A673 (cell line): ENCODE results near the gene SLC31A1. TPM values are rescaled to one million over a fixed set of nuclear protein-coding genes. Genes with fewer than 3 reads are reported as not detected.

ENCODE experiments used
- BruUV-seq: library from RNA; stranded (reverse); fragments of 400-500 nt; replicated peaks from 2 replicates; lab custom pipeline; 2021; lab: Mats Ljungman, UMichigan
- CTCF ChIA-PET: fragments of 300-600 bp; sonication (Branson Sonifier 250); formaldehyde crosslinking; loops from one replicate; lab custom pipeline; 2022; ENCODE audit warnings: antibody characterized with exemption; lab: Charles Lee
- POLR2A ChIA-PET: fragments of 300-600 bp; sonication (Branson Sonifier 250); formaldehyde crosslinking; loops from one replicate; lab custom pipeline; 2022; ENCODE audit warnings: antibody characterized with exemption; ENCODE audit not compliant: low non-redundant PET; lab: Charles Lee
- DNase-seq: peaks from one replicate; pipeline ENCODE4 v3.0.0-alpha.2; 2015; ENCODE audit warnings: low spot score
- H3K27ac ChIP-seq: fragments of 200-600 bp; sonication (generic); 2 replicates; pipeline ENCODE4 v1.5.1; 2016; ENCODE audit warnings: mixed run types, low read depth, mild to moderate bottlenecking, mixed read lengths, antibody characterized with exemption, low read length; ENCODE audit not compliant: poor library complexity, severe bottlenecking
- H3K27me3 ChIP-seq: fragments of 200-600 bp; sonication (generic); replicated peaks from 2 replicates; pipeline ENCODE4 v1.6.1; 2017; ENCODE audit warnings: mixed run types, low read depth, mild to moderate bottlenecking, mixed read lengths, antibody characterized with exemption, low read length; ENCODE audit not compliant: insufficient read depth, poor library complexity
- H3K36me3 ChIP-seq: fragments of 200-600 bp; sonication (generic); 2 replicates; pipeline ENCODE4 v1.6.1; 2016; ENCODE audit warnings: mixed run types, mild to moderate bottlenecking, mixed read lengths, antibody characterized with exemption, low read length; ENCODE audit not compliant: insufficient read depth, poor library complexity, severe bottlenecking
- H3K4me1 ChIP-seq: fragments of 200-600 bp; sonication (generic); 2 replicates; pipeline ENCODE4 v1.6.1; 2017; ENCODE audit warnings: mixed run types, mild to moderate bottlenecking, mixed read lengths, antibody characterized with exemption, low read length; ENCODE audit not compliant: insufficient read depth, poor library complexity, severe bottlenecking
- H3K4me3 ChIP-seq: fragments of 200-600 bp; sonication (generic); 2 replicates; pipeline ENCODE4 v1.5.1; 2016; ENCODE audit warnings: low read depth, mixed run types, mild to moderate bottlenecking, mixed read lengths, low read length; ENCODE audit not compliant: poor library complexity, severe bottlenecking
- H3K9me3 ChIP-seq: fragments of 200-600 bp; sonication (generic); 2 replicates; pipeline ENCODE4 v1.6.1; 2016; ENCODE audit warnings: mixed run types, low read depth, mild to moderate bottlenecking, mixed read lengths, antibody characterized with exemption, low read length; ENCODE audit not compliant: poor library complexity, severe bottlenecking
- EZH2 ChIP-seq: fragments of 200-600 bp; sonication (generic); IDR thresholded peaks from 2 replicates; pipeline ENCODE4 v1.6.1; 2017; ENCODE audit warnings: borderline replicate concordance, low read depth, mild to moderate bottlenecking, mixed read lengths, antibody characterized with exemption, low read length; ENCODE audit not compliant: poor library complexity, severe bottlenecking
- intact Hi-C: fragments of 100-400 bp; cut with micrococcal nuclease; formaldehyde crosslinking; loops from one replicate; pipeline ENCODE4 v1.10.0; 2022; ENCODE audit not compliant: unreplicated experiment
- total RNA-seq: library from RNA; stranded (reverse); gene quantifications from 2 replicates; pipeline ENCODE4 v1.2.3, GENCODE V29; 2021
- TF ChIP-seq, protein P1 (sequence below): fragments of 300-800, 200-600 bp; sonication (generic); conservative IDR thresholded peaks from 2 replicates; pipeline ENCODE4 v1.5.1; 2017; ENCODE audit warnings: low read depth, mild to moderate bottlenecking, antibody characterized with exemption, low read length, moderate library complexity, mixed read lengths

Gene SLC31A1
- total RNA-seq, 1 experiment from 2014 or later = 32.7 TPM

DNA sequence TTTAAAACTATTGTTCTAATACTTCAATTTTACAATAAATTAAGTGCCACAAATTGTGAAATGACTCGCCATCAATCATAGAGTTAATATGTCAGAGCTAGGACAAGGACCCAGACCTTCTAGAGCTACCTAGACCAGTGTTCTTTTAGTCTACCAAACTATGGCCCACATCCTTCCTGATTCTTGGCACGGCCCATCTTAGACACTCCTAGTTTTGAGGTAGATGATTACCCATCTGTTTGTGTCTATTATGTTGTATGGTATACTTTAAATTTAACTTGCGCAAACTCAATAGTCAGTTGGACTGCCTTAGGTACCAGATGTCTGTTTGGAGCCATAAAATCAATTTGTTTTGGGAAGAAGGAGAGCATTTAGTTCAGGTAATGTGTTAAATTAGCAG, 36.5 kb downstream of the SLC31A1 start:
- no peak overlapping the region for H3K4me3 ChIP-seq
- H3K27me3 ChIP-seq = no peaks in the 10 kb centered on the region
- POLR2A ChIA-PET = no interaction called here
- BruUV-seq = no TSS peak
- intact Hi-C loops = no loop called here
- H3K4me1 ChIP-seq = no peaks in the 10 kb centered on the region
- H3K36me3 ChIP-seq = peaks cover 27% of the 10 kb centered on the region
- TF ChIP-seq, protein P1, sequence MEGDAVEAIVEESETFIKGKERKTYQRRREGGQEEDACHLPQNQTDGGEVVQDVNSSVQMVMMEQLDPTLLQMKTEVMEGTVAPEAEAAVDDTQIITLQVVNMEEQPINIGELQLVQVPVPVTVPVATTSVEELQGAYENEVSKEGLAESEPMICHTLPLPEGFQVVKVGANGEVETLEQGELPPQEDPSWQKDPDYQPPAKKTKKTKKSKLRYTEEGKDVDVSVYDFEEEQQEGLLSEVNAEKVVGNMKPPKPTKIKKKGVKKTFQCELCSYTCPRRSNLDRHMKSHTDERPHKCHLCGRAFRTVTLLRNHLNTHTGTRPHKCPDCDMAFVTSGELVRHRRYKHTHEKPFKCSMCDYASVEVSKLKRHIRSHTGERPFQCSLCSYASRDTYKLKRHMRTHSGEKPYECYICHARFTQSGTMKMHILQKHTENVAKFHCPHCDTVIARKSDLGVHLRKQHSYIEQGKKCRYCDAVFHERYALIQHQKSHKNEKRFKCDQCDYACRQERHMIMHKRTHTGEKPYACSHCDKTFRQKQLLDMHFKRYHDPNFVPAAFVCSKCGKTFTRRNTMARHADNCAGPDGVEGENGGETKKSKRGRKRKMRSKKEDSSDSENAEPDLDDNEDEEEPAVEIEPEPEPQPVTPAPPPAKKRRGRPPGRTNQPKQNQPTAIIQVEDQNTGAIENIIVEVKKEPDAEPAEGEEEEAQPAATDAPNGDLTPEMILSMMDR = no peak
- no peak for TF ChIP-seq EZH2
- H3K27ac ChIP-seq = no peak overlapping the region
- CTCF ChIA-PET = no interaction called here
- no peaks in the 10 kb centered on the region for H3K9me3 ChIP-seq
- no peak for DNase-seq

DNA sequence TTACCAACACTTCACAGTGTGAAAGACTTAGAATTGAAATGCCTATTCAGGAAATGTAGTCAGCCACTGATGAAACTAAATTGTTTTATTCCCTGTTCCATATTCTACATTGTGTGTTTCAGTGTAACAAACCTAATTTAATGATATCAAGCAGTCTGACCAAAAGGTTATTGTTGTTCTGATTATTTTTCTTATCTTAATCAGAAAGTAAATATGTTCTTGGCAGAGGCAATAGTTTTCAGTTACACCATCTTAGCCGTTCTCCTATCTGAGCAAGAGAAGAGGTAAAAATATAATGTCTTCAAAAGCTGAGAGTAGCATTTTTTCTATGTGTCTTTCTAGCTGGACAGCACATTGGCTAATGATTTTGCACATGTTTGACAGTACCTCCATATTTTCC, 36.9 kb downstream of the SLC31A1 start:
- intact Hi-C loops = no loop called here
- H3K4me1 ChIP-seq = no peaks in the 10 kb centered on the region
- H3K36me3 ChIP-seq = peaks cover 27% of the 10 kb centered on the region
- H3K27ac ChIP-seq = no peak overlapping the region
- CTCF ChIA-PET = no interaction called here
- no peak for DNase-seq
- TF ChIP-seq, protein P1 = no peak
- H3K4me3 ChIP-seq = no peak overlapping the region
- no peaks in the 10 kb centered on the region for H3K9me3 ChIP-seq
- H3K27me3 ChIP-seq = no peaks in the 10 kb centered on the region
- no TSS peak for BruUV-seq
- POLR2A ChIA-PET = no interaction called here

DNA sequence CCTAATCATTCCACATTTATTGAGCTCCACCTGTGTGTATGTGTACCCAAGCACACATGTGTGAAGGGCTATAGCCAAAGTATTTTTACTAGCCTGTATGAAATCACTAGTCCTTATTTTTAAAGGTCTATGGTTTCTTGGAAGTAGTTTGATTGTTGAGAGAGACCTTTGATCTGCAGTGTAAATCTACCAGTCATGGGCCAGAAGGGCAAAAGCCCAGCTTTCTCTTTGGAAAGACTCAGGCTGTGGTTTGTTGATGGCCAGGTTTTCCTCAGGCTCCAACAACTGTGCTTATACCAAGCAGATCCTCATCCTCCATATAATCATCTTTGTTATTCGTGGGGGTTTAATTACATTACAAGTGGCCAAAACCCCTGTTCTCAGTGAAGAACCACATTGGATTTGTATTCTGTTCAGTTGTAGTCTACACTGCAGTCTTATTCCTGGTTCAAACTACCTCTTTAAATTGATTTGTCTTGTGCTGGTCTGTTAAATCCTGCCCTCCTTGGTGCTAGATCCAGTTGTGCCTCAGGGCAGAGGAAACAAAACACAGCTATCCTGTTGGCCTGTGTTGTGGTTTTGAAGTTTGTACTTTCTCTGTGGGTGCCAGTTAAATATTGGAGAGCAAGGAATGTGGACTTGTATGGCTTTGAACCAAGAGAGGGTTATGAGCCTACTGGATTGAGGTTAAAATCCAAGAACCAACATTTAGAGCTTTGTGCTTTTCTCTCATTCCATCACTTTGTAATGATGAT, 40.8 kb downstream of the SLC31A1 start:
- ChIA-PET CTCF (no interaction called here), POLR2A (no interaction called here)
- H3K27me3 ChIP-seq = no peaks in the 10 kb centered on the region
- intact Hi-C loops = no loop called here
- no peaks in the 10 kb centered on the region for H3K9me3 ChIP-seq
- no peak for DNase-seq
- TF ChIP-seq, protein P1 = no peak
- no peak for TF ChIP-seq EZH2
- H3K4me1 ChIP-seq = no peaks in the 10 kb centered on the region
- peaks cover 27% of the 10 kb centered on the region for H3K36me3 ChIP-seq
- no TSS peak for BruUV-seq
- H3K27ac ChIP-seq = no peak overlapping the region
- H3K4me3 ChIP-seq = no peak overlapping the region
